NOMO-1 (cell line): Measurements from ENCODE around the gene GPRC6A.
A peak's percentile ranks its signal among the peaks of the same experiment; 100 is the strongest.
"Not testable (repeated sequence)": the region's sequence is repeated elsewhere in the genome, so short reads cannot be mapped to it uniquely, and the experiment has no call there.

Experiments
- DNase-seq, 2 experiments: peaks; one replicate each; lab custom pipeline; 2025; ENCODE audit not compliant: unreplicated experiment in 2 of 2; lab: John Stamatoyannopoulos, UW

Gene GPRC6A

GRCh38 chr6:116828983-116829382 lies at the start of gene GPRC6A:
Gene GPRC6A (minus strand): TSS chr6:116829083. CDS start chr6:116829013, 70 bp downstream.
- no peak for DNase-seq

DNA sequence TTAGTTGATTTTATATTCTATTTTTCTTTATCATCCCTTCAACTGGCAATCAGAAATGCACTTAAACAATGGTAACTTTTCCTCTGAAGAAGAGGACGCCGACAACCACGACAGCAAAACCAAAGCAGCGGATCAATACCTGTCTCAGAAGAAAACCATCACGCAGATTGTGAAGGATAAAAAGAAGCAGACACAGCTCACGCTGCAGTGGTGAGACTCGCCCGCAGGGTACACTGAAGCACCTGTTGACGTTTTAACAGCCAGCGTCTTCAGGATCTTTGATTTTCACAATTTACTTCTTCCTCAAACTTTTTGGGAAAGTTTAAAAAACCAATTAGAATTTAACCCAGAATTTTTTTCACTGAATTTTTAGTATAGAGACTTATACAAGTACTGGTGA lies 48.9 kb upstream of the GPRC6A start:
- DNase-seq: no peak

DNA sequence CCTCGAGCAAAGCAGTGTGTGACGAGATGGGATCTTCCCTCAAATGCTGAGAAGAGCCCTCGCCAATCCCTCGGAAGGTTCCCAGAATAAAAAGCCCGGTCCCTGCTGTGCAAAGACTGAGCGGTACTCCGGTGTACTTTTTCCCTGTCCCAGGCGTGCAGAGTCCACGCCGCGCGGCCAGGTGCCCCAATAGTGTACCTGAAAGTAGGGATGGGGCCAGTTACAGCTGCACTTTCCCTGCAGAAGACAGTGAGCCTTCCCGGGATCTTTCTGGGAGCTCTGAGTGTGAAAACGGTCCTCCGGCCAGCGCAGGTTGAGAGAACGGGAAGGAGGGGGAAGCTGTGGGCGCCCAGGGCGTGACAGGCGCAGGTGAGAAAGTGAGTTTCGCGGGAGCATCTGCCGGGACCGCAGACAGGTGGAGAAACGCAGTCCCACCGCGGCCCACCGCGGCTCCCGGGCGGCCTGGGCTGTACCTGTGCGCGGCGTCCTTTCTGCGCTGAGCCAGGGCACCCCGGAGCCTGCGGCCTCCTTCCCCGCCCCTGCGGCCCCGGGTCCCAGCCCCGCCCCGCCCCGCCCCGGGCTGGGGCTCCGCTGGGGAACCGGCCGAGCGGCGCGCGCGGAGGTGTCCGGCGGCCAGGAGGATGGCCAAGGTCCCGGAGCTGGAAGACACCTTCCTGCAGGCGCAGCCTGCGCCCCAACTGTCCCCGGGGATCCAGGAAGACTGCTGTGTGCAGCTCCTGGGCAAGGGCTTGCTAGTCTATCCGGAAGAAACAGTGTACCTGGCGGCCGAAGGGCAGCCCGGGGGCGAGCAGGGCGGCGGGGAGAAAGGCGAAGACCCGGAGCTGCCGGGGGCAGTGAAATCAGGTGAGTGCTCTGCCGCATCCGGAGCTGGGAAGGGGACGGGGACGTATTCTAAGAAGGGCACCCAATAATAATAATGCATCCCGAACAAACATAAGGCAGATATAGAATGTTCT lies 48.0 kb upstream of the GPRC6A start, which contains the start of gene RFX6:
TSS of gene RFX6 (plus strand) at position 608 of the 977 bp plus-strand sequence. CDS start at position 642, 34 bp downstream.
- no peak for DNase-seq

GRCh38 chr6:116876107-116876506 lies 47.2 kb upstream of the GPRC6A start:
- DNase-seq: no peak

DNA sequence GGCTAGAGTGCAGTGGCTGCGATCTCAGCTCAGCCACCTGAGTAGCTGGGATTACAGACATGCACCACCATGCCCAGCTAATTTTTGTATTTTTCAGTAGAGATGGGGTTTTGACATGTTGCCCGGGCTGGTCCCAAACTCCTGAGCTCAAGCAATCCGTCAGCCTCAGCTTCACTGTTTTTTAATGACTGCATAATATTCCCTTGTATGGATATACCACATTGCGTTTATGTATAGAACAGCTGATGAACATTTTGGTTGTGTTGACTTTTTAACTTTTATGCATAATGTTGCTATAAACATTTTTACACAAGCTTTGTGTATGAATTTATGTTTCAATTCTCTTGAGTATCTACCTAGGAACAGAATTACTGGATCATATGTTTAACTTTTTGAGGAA lies 43.9 kb upstream of the GPRC6A start:
- DNase-seq: no peak

DNA sequence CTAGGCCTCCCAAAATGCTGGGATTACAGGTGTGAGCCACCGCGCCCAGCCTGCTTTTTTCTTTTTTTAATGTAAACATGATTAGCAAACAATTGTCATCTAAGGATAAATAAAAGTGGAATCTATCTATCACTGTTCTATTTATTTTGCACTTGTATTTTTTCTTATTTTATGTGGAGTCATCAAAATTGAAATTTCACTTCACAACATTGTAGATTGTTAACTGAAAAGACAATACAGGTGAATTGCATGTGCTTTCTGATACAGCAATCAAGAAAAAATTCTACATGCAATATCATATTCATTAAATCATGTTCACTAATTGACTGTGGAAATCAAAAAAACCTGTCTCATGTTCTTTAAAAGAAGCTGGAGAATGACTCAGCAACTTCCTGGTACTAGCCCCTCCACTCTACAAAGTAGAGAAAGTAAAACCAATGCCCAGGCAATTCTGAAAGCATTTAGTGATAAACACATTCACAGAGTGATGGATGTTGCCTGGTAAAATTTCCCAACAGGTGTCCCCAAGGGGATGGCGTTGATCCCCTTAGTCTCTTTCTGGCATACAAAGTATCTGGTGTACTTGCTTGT lies 37.5 kb upstream of the GPRC6A start:
- no peak for DNase-seq

- DNase-seq: no peak
These were observed 30.4 kb upstream of the GPRC6A start for GRCh38 chr6:116859264-116859663.

DNA sequence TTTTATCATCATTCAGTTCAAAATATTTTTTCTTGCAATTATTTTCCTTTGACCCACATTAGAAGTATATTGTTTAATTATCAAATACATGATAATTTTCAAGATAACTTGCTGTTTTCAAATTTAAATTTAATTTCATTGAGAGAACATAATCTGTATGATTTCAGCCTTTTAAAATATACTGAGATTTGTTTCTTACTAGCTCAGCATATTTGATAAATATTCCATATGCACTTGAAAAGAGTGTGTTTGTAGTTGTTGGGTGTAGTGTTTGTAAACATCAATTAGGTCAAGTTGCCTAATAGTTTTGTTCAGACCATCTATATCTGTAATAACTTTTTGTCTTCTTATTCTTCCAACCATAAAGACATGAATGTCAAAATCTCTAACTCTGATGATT lies 29.2 kb upstream of the GPRC6A start:
- no peak for DNase-seq

GRCh38 chr6:116847227-116847626 lies 18.3 kb upstream of the GPRC6A start:
- DNase-seq: peak in 1 of 2 experiments; percentile 5

GRCh38 chr6:116842459-116842858 lies 13.6 kb upstream of the GPRC6A start:
- DNase-seq: no peak

- DNase-seq: peak; percentile 24 to 74
These were observed 11.2 kb upstream of the GPRC6A start for GRCh38 chr6:116840091-116840490.

DNA sequence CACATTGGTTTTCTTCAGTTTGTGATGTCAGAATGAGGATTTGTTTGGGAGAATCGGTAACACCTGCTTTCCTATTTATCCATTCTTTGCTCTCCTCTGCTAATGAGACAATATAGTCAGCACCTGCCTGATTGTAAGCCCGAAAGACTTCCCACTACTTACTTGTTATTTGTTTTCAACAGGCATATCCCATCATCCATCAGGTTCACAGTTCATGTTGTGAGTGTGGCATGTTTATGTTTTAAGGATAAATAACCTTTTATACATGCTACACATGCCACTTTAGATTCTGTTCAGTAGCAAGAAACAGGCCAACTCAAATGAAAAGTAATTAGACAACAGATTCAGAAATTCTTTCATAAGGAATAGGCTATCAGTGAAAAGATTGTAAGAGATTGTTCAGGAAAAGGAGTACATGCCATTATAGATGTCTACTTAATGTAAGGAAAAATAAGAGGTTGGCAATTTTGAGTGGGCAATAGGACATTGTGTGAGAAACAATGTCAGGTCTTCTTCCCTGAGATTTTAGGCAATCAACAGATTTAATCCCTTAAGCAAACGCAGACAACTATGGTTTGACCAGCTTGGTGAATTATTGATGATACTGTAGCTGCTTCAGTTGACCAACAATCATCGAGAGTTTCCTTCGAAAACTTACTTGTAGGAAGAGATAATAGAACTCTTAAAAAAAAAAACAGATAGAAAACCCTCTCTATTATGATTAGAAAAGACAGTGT lies 7.9 kb upstream of the GPRC6A start:
- no peak for DNase-seq

DNA sequence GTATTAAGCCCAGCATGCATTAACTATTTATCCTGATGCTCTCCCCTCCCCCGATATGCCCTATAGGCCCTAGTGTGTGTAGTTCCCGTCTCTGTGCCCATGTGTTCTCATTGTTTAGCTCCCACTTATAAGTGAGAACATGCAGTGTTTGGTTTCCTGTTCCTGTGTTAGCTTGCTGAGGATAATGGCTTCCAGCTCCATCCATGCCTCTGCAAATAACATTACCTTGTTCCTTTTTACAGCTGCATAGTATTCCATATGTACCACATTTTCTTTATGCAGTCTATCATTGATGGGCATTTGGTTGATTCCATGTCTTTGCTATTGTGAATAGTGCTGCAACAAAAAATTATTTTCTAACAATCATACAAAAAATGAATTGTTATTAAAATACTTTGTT lies 5.6 kb upstream of the GPRC6A start:
- not testable (repeated sequence) for DNase-seq

- no peak for DNase-seq
These were observed 1.2 kb downstream of the GPRC6A start for GRCh38 chr6:116827561-116828240.

GRCh38 chr6:116816336-116816735 lies 12.5 kb downstream of the GPRC6A start:
- not testable (repeated sequence) for DNase-seq

GRCh38 chr6:116812051-116812650 lies 16.7 kb downstream of the GPRC6A start:
- no peak for DNase-seq

DNA sequence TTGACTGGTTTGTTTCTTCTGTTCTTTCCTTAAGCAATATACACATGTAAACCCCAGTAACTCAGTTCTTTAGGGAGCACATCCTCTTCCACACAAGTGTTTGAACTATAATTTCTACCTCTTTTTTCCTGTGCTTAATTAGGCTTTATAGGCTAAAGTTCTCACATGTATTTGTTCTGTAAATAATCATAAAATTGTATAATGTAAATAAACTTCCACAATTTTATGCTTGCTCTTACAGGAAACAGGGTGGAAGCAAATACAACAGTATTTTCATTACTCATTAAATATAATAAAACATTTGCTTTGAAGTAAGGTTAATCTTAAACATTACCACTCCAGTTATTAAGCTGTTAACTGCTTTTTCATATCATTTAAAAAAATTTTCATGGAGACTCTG lies 26.9 kb downstream of the GPRC6A start:
- DNase-seq: no peak

GRCh38 chr6:116799945-116800344 lies 28.9 kb downstream of the GPRC6A start:
- no peak for DNase-seq

GRCh38 chr6:116797585-116797984 lies 31.3 kb downstream of the GPRC6A start:
- DNase-seq: no peak

DNA sequence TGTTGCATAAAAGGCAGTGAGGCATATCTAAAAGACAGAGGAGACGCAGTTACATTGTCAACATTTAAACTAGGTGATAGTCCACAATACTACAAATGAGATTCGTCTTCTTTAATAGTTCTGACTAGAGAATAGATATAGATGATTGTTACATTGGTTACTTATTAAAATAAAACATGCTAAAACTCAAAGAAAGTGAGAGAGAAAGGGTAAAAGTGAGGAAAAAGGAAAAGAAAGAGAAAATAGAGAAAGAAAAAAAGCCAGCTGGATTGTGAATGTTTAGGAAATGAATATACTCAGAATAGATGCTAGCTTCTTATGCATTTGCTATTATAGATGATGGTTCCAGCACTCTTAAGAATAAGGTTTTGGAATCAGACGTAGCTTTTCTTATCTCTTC lies 35.7 kb downstream of the GPRC6A start:
- DNase-seq: no peak
